ENCODE data around the gene LSM14B.

GRCh38 chr20:62145688-62146018 lies 23.4 kb downstream of the LSM14B start:
- TF ChIP-seq POLR2AphosphoS5 (IDR thresholded peaks at IDR 0.05), result no peak
- no peak for TF ChIP-seq CTCF (IDR thresholded peaks at IDR 0.05)
- no peak for TF ChIP-seq EP300 (IDR thresholded peaks at IDR 0.05)
- TF ChIP-seq POLR2A (IDR thresholded peaks at IDR 0.05), result no peak
